ENCODE results near the gene UBE2Z.

The UBE2Z gene

GRCh38 chr17:48908047-48908843 lies at the start of gene UBE2Z (continued):
- TF ChIP-seq ZNF18 (tag by site-specific recombination; IDR thresholded peaks at IDR 0.05) (peak; percentile 62; the same call in 1 of the 2 replicates), TCF7L2 (IDR thresholded peaks at IDR 0.05; ENCODE audit: borderline replicate concordance, low read depth, low read length) (no peak), ZBTB20 (tag by site-specific recombination; IDR thresholded peaks at IDR 0.05) (peak; percentile 78), ZNF600 (tag by site-specific recombination; IDR thresholded peaks at IDR 0.05) (peak; percentile 97), SP3 (tag by site-specific recombination; IDR thresholded peaks at IDR 0.05) (peak; percentile 98), ZBTB10 (tag by site-specific recombination; IDR thresholded peaks at IDR 0.05) (peak; percentile 52; the same call in 1 of the 2 replicates), ZBTB17 (tag by site-specific recombination; IDR thresholded peaks at IDR 0.05) (peak; percentile 99), ZNF629 (tag by site-specific recombination; IDR thresholded peaks at IDR 0.05) (peak; percentile 72), IKZF3 (tag by site-specific recombination; IDR thresholded peaks at IDR 0.05) (peak; percentile 44), ZNF48 (tag by site-specific recombination; IDR thresholded peaks at IDR 0.05) (no peak), ZEB2 (tag by site-specific recombination; IDR thresholded peaks at IDR 0.05) (peak; percentile 93), PRDM10 (tag by site-specific recombination; IDR thresholded peaks at IDR 0.05) (peak; percentile 95), PBX3 (CRISPR knock-in tag; IDR thresholded peaks at IDR 0.05) (peak; percentile 58; the same call in 1 of the 2 replicates), ZNF341 (tag by site-specific recombination; IDR thresholded peaks at IDR 0.05; ENCODE audit: low read depth) (peak; percentile 99), ZNF549 (tag by site-specific recombination; IDR thresholded peaks at IDR 0.05) (no peak), MYNN (tag by site-specific recombination; IDR thresholded peaks at IDR 0.05; ENCODE audit: borderline replicate concordance) (peak; percentile 6; the same call in 1 of the 2 replicates), ZNF580 (tag by site-specific recombination; IDR thresholded peaks at IDR 0.05) (no peak), ZNF692 (tag by site-specific recombination; IDR thresholded peaks at IDR 0.05) (peak; percentile 89), ZNF555 (tag by site-specific recombination; conservative IDR thresholded peaks at IDR 0.05) (no peak), ZNF704 (tag by site-specific recombination; IDR thresholded peaks at IDR 0.05) (no peak), ZNF26 (tag by site-specific recombination; IDR thresholded peaks at IDR 0.05) (no peak), CTCF (tag by site-specific recombination; IDR thresholded peaks at IDR 0.05) (peak; percentile 83)

All from HEK293 (cell line).